ENCODE results near the gene PHLPP1.

- TF ChIP-seq CTCF (IDR thresholded peaks at IDR 0.05 in 2 of 3, conservative IDR thresholded peaks at IDR 0.05 in 1 of 3; ENCODE audit: borderline replicate concordance in 1 of 3, insufficient read depth in 1 of 3, low read depth in 2 of 3, low read length in 2 of 3) (no peak), POLR2AphosphoS5 (IDR thresholded peaks at IDR 0.05; ENCODE audit: low read depth, low read length) (no peak), POLR2A (IDR thresholded peaks at IDR 0.05; ENCODE audit: borderline replicate concordance, extremely low read depth, insufficient read depth, insufficient read length) (no peak), SRF (IDR thresholded peaks at IDR 0.05; ENCODE audit: low read depth) (no peak), EGR1 (IDR thresholded peaks at IDR 0.05; ENCODE audit: low read depth) (no peak), SP1 (IDR thresholded peaks at IDR 0.05; ENCODE audit: low read depth) (no peak), JUND (IDR thresholded peaks at IDR 0.05) (no peak)
- TF ChIP-seq, protein P1, sequence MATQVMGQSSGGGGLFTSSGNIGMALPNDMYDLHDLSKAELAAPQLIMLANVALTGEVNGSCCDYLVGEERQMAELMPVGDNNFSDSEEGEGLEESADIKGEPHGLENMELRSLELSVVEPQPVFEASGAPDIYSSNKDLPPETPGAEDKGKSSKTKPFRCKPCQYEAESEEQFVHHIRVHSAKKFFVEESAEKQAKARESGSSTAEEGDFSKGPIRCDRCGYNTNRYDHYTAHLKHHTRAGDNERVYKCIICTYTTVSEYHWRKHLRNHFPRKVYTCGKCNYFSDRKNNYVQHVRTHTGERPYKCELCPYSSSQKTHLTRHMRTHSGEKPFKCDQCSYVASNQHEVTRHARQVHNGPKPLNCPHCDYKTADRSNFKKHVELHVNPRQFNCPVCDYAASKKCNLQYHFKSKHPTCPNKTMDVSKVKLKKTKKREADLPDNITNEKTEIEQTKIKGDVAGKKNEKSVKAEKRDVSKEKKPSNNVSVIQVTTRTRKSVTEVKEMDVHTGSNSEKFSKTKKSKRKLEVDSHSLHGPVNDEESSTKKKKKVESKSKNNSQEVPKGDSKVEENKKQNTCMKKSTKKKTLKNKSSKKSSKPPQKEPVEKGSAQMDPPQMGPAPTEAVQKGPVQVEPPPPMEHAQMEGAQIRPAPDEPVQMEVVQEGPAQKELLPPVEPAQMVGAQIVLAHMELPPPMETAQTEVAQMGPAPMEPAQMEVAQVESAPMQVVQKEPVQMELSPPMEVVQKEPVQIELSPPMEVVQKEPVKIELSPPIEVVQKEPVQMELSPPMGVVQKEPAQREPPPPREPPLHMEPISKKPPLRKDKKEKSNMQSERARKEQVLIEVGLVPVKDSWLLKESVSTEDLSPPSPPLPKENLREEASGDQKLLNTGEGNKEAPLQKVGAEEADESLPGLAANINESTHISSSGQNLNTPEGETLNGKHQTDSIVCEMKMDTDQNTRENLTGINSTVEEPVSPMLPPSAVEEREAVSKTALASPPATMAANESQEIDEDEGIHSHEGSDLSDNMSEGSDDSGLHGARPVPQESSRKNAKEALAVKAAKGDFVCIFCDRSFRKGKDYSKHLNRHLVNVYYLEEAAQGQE (IDR thresholded peaks at IDR 0.05; ENCODE audit: low read depth), result no peak
These were observed 96.3 kb downstream of the PHLPP1 start for GRCh38 chr18:62811674-62812073.

Measured in HCT116 (cell line).